NCI-H1092 treated with DMSO at 0.1 percent for 48 hours (cell line): ENCODE results near the gene C5orf52.
"Not testable (repeated sequence)": the region's sequence is repeated elsewhere in the genome, so short reads cannot be mapped to it uniquely, and the experiment has no call there.

ENCODE experiments used
- DNase-seq: peaks from one replicate; lab custom pipeline; 2025; lab: John Stamatoyannopoulos, UW

C5orf52 gene

DNA sequence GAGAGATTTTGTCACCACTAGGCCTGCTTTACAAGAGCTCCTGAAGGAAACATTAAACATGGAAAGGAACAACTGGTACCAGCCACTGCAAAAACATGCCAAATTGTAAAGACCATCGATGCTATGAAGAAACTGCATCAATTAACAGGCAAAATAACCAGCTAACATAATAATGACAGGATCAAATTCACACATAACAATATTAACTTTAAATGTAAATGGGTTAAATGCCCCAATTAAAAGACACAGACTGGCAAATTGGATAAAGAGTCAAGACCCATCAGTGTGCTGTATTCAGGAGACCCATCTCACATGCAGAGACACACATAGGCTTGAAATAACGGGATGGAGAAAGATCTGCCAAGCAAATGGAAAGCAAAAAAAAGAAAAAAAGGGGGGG lies 51.6 kb downstream of the C5orf52 start:
- DNase-seq, result not testable (repeated sequence)

DNA sequence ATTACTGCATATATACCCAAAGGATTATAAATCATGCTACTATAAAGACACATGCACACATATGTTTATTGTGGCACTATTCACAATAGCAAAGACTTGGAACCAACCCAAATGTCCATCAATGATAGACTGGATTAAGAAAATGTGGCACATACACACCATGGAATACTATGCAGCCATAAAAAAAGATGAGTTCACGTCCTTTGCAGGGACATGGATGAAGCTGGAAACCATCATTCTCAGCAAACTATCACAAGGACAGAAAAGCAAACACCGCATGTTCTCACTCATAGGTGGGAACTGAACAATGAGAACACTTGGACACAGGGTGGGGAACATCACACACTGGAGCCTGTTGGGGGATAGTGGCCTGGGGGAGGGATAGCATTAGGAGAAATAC lies 55.3 kb downstream of the C5orf52 start:
- DNase-seq, result not testable (repeated sequence)

- DNase-seq, result not testable (repeated sequence)
Observed at GRCh38 chr5:157727858-157728257, 56.5 kb downstream of the C5orf52 start.
